Measurements from ENCODE around the gene ATRNL1. TPM values are rescaled to one million over a fixed set of nuclear protein-coding genes. Genes with fewer than 3 reads are reported as not detected.

ATRNL1 gene
- total RNA-seq, 1 donor from 2014 or later = 66.0 TPM

GRCh38 chr10:115046686-115047236 is 46.4 kb upstream of the ATRNL1 start:
- Mint-ChIP-seq H3K36me3 (ENCODE audit: low read depth) (no peaks in the 10 kb centered on the region), H3K27me3 (ENCODE audit: low read depth) (no peaks in the 10 kb centered on the region), H3K4me1 (ENCODE audit: low read depth) (peaks cover 31% of the 10 kb centered on the region), H3K4me3 (ENCODE audit: unreplicated experiment) (no peak overlapping the region), H3K9me3 (ENCODE audit: low read depth) (peaks cover 5% of the 10 kb centered on the region), H3K27ac (ENCODE audit: unreplicated experiment) (no peak overlapping the region)
- DNase-seq (ENCODE audit: low spot score) = no peak
- TF ChIP-seq CTCF (IDR thresholded peaks at IDR 0.05) = no peak

GRCh38 chr10:115047705-115048104 is 45.5 kb upstream of the ATRNL1 start:
- Mint-ChIP-seq H3K4me1 (ENCODE audit: low read depth) (peaks cover 37% of the 10 kb centered on the region), H3K4me3 (ENCODE audit: unreplicated experiment) (no peak overlapping the region), H3K27me3 (ENCODE audit: low read depth) (no peaks in the 10 kb centered on the region), H3K36me3 (ENCODE audit: low read depth) (no peaks in the 10 kb centered on the region), H3K9me3 (ENCODE audit: low read depth) (peaks cover under 1% of the 10 kb centered on the region), H3K27ac (ENCODE audit: unreplicated experiment) (no peak overlapping the region)
- no peak for DNase-seq (ENCODE audit: low spot score)
- no peak for TF ChIP-seq CTCF (IDR thresholded peaks at IDR 0.05)

GRCh38 chr10:115049318-115049717 is 43.8 kb upstream of the ATRNL1 start:
- H3K4me1 Mint-ChIP-seq (ENCODE audit: low read depth) = peaks cover 36% of the 10 kb centered on the region
- H3K4me3 Mint-ChIP-seq (ENCODE audit: unreplicated experiment) = no peak overlapping the region
- peak overlapping the region; percentile 71 for H3K27ac Mint-ChIP-seq (ENCODE audit: unreplicated experiment)
- peak; percentile 50 for TF ChIP-seq CTCF (IDR thresholded peaks at IDR 0.05)
- H3K9me3 Mint-ChIP-seq (ENCODE audit: low read depth) = no peaks in the 10 kb centered on the region
- H3K36me3 Mint-ChIP-seq (ENCODE audit: low read depth) = no peaks in the 10 kb centered on the region
- DNase-seq (ENCODE audit: low spot score) = no peak
- no peaks in the 10 kb centered on the region for H3K27me3 Mint-ChIP-seq (ENCODE audit: low read depth)

- DNase-seq (ENCODE audit: low spot score) = no peak
- no peaks in the 10 kb centered on the region for H3K9me3 Mint-ChIP-seq (ENCODE audit: low read depth)
- H3K4me3 Mint-ChIP-seq (ENCODE audit: unreplicated experiment) = no peak overlapping the region
- H3K27me3 Mint-ChIP-seq (ENCODE audit: low read depth) = no peaks in the 10 kb centered on the region
- peaks cover 40% of the 10 kb centered on the region for H3K4me1 Mint-ChIP-seq (ENCODE audit: low read depth)
- H3K27ac Mint-ChIP-seq (ENCODE audit: unreplicated experiment) = peak overlapping the region; percentile 67
- no peaks in the 10 kb centered on the region for H3K36me3 Mint-ChIP-seq (ENCODE audit: low read depth)
- no peak for TF ChIP-seq CTCF (IDR thresholded peaks at IDR 0.05)
Observed at GRCh38 chr10:115049960-115050359, 43.2 kb upstream of the ATRNL1 start.

GRCh38 chr10:115050375-115051010 is 42.7 kb upstream of the ATRNL1 start:
- no peak for DNase-seq (ENCODE audit: low spot score)
- Mint-ChIP-seq H3K4me3 (ENCODE audit: unreplicated experiment) (no peak overlapping the region), H3K9me3 (ENCODE audit: low read depth) (no peaks in the 10 kb centered on the region), H3K36me3 (ENCODE audit: low read depth) (no peaks in the 10 kb centered on the region), H3K27me3 (ENCODE audit: low read depth) (no peaks in the 10 kb centered on the region), H3K4me1 (ENCODE audit: low read depth) (peaks cover 43% of the 10 kb centered on the region), H3K27ac (ENCODE audit: unreplicated experiment) (peak overlapping the region; percentile 67)
- no peak for TF ChIP-seq CTCF (IDR thresholded peaks at IDR 0.05)
